GM21390 (cell line): ENCODE data around the gene SLC39A10.

Experiments
- ATAC-seq: cut with Tn5 transposase; IDR thresholded peaks from one replicate; pipeline ENCODE4 v1.9.1; 2021; ENCODE audit not compliant: unreplicated experiment

The SLC39A10 gene, protein sequence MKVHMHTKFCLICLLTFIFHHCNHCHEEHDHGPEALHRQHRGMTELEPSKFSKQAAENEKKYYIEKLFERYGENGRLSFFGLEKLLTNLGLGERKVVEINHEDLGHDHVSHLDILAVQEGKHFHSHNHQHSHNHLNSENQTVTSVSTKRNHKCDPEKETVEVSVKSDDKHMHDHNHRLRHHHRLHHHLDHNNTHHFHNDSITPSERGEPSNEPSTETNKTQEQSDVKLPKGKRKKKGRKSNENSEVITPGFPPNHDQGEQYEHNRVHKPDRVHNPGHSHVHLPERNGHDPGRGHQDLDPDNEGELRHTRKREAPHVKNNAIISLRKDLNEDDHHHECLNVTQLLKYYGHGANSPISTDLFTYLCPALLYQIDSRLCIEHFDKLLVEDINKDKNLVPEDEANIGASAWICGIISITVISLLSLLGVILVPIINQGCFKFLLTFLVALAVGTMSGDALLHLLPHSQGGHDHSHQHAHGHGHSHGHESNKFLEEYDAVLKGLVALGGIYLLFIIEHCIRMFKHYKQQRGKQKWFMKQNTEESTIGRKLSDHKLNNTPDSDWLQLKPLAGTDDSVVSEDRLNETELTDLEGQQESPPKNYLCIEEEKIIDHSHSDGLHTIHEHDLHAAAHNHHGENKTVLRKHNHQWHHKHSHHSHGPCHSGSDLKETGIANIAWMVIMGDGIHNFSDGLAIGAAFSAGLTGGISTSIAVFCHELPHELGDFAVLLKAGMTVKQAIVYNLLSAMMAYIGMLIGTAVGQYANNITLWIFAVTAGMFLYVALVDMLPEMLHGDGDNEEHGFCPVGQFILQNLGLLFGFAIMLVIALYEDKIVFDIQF

DNA sequence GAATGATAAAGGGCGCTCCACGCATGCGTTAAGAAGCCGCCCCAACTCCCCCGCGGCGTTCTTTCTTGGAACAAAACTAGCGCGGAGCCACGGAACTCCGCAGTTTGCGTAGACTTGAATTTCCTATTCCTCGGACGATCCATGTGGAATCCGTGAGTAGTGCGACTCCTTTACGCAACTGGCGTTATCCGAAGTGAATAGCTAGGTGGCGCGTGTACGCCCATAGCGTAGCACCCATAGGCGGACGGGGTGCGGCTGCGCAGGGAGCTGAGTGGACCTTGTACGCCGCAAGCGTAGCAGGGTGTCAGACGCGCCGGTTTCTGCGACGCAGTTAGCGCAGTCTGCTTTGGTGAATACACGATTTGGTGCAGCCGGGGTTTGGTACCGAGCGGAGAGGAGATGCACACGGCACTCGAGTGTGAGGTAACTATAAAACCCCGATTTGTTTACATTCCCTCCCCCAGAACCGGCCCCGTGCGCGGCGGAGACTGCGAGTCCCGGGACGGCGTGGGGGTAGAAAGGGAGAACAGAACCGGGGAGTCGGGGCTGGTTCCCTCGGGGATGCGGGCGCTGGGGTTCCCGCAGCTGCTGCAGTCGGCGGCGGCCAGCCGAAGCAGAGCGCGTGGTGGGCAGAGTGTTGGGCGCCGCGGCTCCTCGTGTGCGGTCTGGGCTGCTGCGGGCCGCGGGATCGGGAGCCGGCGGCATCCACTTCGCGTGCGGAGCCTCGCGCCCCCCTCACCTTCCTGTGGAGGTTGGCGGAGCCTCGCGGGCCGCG is at the start of gene SLC39A10:
TSS of gene SLC39A10 (plus strand) at position 368 of the 775 bp plus-strand sequence. CDS start 22,817 bp downstream, outside the sequence.
- peak; percentile 66 for ATAC-seq

DNA sequence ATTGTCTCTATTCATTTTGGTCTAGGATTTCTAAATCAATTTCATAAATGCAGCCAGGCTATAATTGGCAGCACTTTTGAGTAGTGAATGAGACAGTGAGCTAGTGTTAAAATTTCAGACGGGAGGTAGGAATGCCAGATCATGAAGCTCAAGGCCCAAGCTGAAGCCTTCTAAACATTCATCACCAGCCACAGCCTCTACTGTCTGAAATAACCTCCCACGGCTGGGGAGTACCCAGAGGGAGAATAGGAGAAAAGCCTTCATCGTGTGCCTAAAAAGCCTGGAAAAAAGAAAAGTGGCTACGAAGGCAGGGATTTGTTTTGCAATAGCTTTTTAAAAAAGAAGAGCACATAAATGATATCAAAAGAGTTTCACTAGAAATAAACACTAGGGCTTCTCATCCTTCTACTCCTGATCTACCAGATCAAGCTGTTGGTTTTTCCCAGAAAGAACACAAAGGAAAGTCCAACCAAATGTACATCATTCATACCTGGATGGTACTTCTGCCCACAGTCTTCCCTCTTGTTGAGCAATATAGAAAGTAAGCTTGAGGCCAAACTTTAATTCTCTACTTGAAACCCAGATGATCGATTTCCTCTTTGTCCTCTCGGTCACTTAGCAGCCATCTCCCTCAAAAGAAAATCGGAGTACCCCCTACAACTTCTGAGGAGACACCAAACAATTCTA is 48.1 kb upstream of the SLC39A10 start:
- no peak for ATAC-seq

DNA sequence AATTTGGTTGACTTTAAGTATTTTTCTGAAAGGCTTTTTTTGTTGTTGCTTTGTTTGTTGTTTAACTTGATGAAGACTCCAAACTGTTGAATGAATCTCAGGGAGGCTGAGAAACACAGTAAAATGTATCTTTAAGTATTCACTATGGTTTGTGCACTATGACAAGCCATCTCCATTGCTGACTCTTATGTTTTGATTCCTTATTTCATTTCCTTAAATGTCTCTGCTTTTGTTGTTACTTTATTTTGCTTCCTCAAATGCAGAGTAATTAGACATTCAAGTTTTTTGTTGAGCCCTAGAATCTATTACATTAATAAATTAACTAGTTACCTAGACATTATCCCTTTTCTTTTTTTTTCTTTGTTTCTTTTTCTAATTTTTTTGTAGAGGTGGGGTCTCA is 46.3 kb upstream of the SLC39A10 start:
- peak; percentile 83 for ATAC-seq

DNA sequence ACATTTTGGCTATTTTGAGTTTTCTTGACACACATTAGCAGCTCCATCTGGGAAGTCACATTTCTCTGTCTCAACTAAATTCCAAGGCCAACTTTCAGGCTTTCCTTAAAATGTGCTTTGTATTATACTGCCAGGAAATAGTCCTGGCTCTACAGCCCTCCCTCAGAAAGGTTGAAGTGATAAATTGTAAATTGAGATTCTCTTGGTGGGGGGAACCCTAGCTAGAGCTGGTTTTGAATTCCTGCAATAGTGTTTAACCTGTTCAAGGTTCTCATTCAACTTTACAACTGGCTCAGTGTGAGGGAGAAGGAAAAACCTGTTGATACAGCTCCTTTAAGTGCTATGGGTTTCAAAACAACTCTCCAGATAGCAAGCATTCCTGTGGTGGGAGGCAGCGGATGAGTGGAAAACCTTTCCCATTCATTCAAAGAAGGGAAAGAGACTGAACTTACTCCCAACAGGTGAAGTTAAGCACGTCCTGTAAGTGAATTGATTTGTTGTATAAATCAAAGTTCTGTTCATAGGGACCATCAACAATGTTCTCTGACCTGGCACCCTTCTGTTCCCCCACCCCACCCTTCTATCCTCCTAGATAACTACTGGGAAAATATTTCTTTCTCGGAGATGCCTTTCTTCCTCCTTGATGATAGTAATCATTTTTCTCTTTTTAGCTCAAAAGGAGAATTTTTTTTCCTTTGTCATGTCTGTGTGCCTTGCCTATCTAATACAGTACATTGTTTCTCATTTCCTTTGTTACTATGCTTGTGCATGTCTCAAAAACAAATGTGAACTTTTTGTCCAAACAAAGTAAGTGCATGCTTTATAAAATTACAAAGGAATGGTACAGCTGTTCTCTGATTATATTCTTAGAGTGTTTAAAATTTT is 44.2 kb upstream of the SLC39A10 start:
- ATAC-seq = no peak

DNA sequence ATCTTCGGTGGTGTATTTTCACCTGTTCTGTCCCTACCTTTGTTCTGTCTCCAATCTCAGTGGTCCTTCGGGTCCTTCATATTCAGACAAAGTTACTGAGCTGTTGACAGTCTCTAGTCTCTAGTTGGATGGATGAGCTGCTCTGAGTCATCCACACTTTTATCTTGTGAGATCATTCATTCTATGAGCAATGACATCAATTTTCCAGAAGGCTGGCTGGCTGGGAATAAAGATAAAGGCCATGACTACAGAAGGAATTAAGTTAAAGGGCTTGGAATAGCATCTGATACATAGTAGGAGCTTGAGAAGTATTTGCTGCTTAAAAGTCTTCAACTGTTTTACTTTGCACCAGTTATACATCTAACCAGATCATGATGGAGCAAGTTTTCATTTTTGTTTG is 43.1 kb upstream of the SLC39A10 start:
- ATAC-seq = no peak

DNA sequence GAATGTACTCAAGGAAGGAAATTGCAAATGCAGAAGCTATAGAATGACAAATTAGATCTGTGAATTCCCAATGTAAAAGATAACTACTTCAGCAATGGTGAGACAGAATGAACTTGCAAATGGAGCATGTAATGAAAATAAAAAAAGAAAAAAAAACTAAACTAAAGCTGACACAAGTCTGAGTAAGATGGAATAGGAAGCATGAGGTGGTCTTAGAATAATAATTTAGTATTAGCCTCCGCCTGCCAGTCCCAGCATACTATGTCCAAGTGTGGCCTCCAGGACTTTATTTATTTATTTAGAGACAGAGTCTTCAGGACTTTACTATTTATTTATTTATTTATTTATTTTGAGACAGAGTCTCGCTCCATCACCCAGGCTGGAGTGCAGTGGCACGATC is 37.4 kb upstream of the SLC39A10 start:
- ATAC-seq = no peak

DNA sequence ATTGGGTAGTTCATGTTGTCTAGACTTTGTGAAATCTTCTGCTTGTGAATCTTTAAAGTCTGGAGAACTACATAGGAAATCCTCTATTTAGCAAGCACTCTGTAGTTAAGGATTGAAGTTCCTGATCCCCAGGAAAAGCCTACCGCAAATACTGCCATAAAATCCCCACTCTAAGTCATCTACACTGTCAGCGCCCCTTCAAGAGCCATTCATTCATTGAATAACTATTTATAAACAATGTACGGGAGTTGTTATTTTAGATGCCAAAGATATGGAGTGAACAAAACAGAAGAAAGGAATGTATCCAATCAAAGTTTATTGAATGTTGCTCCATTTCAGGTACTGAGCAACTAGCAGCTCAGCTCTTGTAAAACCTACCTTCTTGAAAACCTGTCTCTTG is 36.5 kb upstream of the SLC39A10 start:
- no peak for ATAC-seq

DNA sequence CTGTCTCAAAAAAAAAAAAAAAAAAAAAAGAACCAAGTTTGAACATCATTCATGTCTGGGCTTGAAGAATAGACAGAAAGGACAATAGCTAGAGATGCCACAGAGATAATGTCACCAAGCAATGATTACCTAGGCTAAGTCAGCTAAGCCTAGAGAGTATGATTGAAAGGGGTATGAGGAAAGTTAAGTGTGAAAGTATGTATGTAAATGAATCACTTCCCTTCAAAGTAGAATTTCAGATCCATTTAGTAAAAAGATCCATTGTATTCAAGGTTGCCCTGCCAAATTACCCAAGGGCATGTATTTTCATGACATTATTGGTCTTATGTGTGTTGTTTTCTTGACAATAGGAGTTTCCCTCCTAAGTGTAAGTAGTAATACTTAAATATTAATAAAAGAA is 34.1 kb upstream of the SLC39A10 start:
- ATAC-seq = no peak

DNA sequence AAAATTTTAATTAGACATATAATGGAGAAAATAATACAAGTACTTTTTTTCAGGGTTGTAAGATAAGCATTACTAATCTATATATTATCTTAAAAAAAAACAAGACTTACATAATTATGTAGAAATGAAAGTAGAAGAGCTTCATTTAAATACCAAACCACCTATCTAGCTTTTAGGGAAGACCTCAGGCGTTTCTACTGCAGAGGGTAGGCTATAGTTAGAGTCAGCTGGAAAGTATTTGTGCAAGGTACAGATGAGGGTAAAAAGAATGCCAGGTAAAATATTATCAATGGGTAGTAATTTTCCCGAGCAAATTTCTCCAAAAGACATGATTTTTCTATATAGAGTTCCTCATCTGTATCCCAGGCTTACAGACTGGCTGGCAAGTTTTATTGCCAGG is 30.5 kb upstream of the SLC39A10 start:
- no peak for ATAC-seq

DNA sequence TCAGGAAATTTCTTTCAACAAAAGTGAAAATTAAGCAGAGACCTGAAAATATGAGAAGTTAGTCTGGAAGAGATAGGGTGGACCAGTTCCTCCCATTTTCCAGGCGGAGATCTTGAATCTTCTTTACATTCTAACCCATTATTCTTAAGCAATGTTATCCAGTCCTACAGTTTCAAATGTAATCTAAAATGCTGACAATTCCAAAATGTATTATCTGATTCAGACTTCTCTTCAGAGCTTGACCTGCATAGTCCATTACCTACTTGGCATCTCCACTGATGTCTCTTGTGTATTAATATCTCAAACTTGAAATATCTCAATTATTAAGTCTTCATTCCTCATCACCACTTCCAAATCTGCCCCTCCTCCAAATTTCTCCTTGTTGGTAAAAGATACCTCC is 28.4 kb upstream of the SLC39A10 start:
- no peak for ATAC-seq

DNA sequence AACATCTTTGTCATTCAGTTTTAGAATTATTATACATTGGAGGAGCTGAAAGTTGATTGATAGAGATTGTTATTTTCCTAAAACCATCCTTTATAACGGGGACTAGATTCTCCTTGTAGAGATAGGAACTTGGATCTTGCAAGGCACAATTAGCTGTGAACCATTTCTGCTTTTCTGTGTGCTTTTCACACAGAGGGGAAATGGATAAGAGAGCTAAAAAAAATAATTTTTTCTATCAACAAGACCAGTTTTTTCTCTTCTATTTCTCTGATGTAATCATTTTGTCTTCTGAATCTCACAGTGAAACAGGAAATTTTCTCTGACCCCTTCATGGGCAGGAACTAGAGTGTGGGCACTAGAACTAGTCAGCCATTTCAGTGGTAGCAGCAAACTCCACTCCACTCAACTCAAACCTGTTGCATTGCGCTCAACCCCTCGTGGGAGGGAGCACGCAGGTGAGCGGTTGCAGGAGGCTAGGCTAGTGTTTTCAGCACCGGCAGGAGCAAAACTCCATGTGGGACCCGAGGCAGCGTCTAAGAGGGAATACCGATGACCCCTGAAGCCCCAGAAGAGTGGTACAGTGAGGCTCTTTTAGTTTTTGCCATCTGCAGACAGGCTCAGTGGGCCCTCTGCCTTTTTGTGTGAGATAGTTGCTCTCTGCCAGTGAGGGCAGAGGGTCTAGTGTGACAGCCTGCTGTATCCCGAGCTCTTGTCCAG is 24.0 kb upstream of the SLC39A10 start:
- ATAC-seq = no peak

DNA sequence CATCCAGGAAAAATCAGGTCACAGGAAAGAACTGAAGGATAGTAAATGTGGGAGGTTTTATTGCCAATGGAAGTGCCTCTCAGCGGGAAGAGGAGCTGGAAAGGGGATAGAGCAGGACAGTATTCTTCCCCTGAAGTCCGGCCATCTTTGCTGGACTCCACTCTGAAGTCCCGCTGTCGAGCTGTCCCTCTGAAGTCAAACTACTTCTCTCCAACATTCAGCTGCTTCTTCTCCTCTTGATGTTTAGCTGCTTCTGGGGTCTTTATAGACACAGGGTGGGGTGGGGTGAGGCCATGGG is 23.5 kb upstream of the SLC39A10 start:
- ATAC-seq = no peak

DNA sequence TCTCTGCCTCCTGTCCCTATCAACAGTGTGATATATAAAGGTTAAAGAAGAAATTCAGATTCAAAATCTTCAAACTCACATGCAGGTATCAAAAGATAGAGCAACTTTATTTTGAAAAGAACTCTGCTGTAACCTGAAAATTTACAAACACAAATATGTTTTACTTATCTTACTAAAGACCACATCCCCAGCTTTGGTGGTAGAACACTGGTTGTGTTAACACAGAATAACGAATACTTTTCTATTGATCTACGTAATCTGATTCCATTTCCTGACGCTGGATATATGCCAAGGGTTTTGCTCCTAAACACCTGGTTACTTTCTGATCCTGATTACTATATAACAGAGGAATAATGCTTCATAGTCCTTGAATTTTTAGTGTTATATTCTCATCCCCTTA is 23.1 kb upstream of the SLC39A10 start:
- ATAC-seq = no peak

DNA sequence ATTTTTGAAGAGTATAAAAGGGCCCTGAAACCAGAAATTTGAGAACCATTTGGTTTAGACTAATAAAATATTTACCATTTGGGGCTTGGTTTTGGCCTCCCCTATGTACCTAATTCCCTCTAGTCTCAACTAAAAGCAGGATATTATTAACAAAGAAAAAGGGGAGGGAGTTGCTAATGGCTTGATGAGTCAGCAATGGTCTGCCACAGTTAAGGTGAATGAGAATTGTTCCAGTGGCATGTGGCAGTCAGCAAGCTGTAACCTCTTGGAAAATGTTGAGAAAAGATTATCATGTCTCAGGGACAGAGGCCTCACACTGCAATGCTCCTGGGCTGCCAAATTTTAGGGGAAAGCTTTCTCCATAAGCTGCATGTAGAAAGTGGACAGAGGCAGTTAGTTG is 20.1 kb upstream of the SLC39A10 start:
- no peak for ATAC-seq

DNA sequence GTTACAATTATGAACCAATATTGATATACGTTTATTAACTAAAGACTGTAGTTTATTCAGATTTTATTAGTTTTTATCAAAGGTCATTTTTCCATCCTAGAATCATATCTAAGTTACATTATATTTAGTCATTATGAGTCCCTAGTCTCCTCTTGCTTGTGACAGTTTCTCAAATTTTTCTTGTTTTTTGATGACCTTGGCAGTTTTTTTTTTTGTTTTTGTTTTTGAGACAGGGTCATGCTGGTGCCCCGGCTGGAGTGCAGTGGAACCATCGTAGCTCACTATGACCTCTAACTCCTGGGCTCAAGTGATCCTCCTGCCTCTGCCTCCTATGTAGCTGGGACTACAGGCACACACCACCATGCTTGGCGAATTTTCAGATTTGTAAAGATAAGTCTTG is 18.3 kb upstream of the SLC39A10 start:
- ATAC-seq = no peak

DNA sequence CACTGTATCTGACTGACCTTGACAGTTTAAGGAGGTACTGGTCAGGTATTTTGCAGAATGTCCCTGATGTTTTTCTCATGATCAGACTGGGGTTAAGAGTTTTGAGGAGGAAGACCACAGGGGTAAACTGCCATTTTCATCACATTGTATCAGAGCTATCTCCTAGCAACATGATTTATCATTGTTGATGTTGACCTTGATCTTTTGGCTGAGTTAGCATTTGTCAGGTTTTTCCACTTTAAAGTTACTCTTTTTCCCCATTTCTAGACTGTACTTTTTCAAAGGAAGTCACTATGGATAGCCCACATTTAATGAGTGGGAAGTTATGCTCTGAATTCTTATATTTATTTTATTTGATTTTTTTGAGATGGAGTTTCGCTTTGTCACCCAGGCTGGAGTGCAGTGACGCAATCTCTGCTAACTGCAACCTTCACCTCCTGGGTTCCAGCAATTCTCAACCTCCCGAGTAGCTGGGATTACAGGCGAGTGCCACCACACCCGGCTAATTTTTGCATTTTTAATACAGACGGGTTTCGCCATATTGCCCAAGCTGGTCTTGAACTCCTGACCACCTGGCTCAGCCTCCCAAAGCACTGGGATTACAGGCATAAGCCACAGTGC is 17.7 kb upstream of the SLC39A10 start:
- ATAC-seq = no peak

DNA sequence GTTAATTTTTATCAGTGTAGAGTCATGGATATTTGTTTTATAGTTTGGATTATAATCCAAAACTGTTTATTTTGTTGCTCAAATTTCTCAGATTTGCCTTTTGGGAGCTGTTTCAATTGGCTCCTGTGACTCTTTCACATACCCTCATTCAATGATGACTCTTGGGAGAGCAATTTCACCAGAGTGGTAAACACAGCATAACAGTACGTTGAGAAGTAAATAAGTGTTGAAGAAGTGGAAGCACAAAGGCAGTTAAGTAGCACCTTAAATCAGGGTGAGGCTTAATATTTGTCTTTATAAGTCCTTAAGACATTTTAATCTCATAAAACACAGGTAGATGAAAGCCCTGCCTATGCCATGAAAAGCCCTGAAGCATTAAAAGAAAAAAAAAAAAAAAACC is 17.1 kb upstream of the SLC39A10 start:
- ATAC-seq = no peak

DNA sequence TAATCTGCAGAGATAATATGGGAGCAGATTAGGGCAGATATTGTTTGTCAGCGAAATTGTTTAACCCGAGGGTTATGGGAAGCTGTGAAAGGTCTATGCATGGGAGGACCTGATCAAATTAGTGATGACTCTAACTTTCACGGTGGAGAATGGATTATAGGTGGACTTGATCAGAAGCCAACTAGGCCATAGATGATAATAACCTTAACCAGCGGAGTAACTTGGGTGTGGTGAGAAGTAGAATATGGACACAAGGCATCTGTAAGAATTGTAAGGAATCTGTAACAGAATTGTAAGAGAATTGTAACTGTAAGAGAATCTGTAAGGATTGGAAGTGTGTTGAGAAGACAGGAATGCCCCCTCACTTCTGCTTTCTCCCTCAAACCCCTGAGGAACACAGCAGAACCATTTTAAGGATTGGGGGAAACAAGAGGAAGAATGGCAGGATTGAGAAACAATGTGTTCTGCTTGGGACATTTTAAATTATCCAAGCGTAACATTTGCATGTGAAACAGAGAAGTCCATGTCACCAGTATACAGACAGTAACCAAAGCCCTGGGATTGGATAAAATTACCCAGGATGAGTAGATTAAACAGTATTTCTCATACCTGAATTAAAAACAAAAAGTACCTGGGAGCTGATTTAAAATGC is 14.9 kb upstream of the SLC39A10 start:
- no peak for ATAC-seq

DNA sequence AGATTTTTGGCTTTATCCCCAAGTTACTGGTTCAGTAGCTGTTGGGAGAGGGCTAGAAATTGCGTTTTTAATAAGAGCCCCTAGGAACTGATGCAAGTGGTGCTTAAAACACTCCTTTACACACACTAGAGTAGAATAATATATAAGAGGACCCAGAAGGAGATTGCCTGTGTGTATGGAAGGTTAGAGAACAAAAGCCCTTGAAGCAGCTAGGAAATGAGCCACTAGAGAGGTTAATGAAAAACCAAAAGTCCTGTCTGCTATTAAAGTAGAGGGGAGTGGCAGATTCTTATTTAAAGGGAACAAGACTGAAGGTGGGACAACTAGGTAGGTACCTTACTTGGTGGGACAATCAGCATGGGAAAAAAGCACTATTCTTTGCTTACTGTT is 14.4 kb upstream of the SLC39A10 start:
- no peak for ATAC-seq
